Sigmoid colon (tissue), 4 donors: Measurements from ENCODE around the gene FAM114A1.

Experiments
- CTCF ChIP-seq, 4 experiments: fragments of 450-650 bp in 3 of 4; fragments of 200-600 bp in 1 of 4; IDR thresholded peaks; one replicate each; pipeline ENCODE4 v1.5.1; 2016 to 2019; ENCODE audit warnings: antibody characterized with exemption in 4 of 4, mild to moderate bottlenecking in 3 of 4, moderate library complexity in 2 of 4
- EP300 ChIP-seq, 4 donors: sonication (generic); formaldehyde crosslinking; IDR thresholded peaks; one replicate each; pipeline ENCODE4 v1.6.1; 2017; ENCODE audit warnings: antibody characterized with exemption in 4 of 4
- POLR2A ChIP-seq, 2 donors: fragments of 450-650 bp; IDR thresholded peaks; one replicate each; pipeline ENCODE4 v1.6.1; 2016; ENCODE audit warnings: antibody characterized with exemption in 2 of 2, mild to moderate bottlenecking in 2 of 2, moderate library complexity in 2 of 2
- POLR2AphosphoS5 ChIP-seq, 4 donors: sonication (generic); formaldehyde crosslinking; IDR thresholded peaks; one replicate each; pipeline ENCODE4 v1.6.1; 2017; ENCODE audit warnings: antibody characterized with exemption in 4 of 4

GRCh38 chr4:38832206-38832605 is 35.4 kb upstream of the FAM114A1 start:
- TF ChIP-seq CTCF (IDR thresholded peaks at IDR 0.05) (no peak), POLR2AphosphoS5 (IDR thresholded peaks at IDR 0.05) (no peak), POLR2A (IDR thresholded peaks at IDR 0.05) (no peak), EP300 (IDR thresholded peaks at IDR 0.05) (no peak)
